GM12878 (cell line): ENCODE measurements around the gene CRYBG3. TPM values are rescaled to one million over a fixed set of nuclear protein-coding genes. Genes with fewer than 3 reads are reported as not detected.
A peak's percentile ranks its signal among the peaks of the same experiment; 100 is the strongest.

Experiments
- ATAC-seq: fragments of 200-7000 bp; cut with Tn5 transposase; 3 replicates; pipeline ENCODE4 v1.9.1; 2020; ENCODE audit warnings: mild to moderate bottlenecking, moderate library complexity
- BruUV-seq: library from RNA; stranded (reverse); fragments of 400-500 nt; replicated peaks from 2 replicates; lab custom pipeline; 2021; lab: Mats Ljungman, UMichigan
- CTCF ChIA-PET: fragments of 300-600 bp; sonication (Branson Sonifier 250); formaldehyde crosslinking; extraction: SDS; loops from one replicate; lab custom pipeline; 2021; ENCODE audit warnings: inconsistent platforms; lab: Yijun Ruan, JAX
- POLR2A ChIA-PET: fragments of 350-600 bp; formaldehyde crosslinking; extraction: SDS; loops from one replicate; lab custom pipeline; 2021; ENCODE audit warnings: inconsistent platforms; lab: Charles Lee
- RAD21 ChIA-PET: fragments of 300-600 bp; sonication (Branson Sonifier 250); formaldehyde crosslinking; loops from one replicate; lab custom pipeline; 2023; ENCODE audit warnings: antibody characterized with exemption; ENCODE audit not compliant: unreplicated experiment; lab: Charles Lee
- SMC1A ChIA-PET: fragments of 300-600 bp; sonication (Branson Sonifier 250); formaldehyde crosslinking; loops from one replicate; lab custom pipeline; 2023; ENCODE audit not compliant: unreplicated experiment, uncharacterized antibody; lab: Charles Lee
- DNase-seq: peaks from one replicate; pipeline ENCODE4 v3.0.0-alpha.2; 2011; ENCODE audit warnings: low read depth, low spot score
- FAIRE-seq: peaks from 3 replicates; lab custom pipeline; 2011; peaks lifted over from hg19 to GRCh38; lab: Jason Lieb, UNC
- H2AFZ ChIP-seq: 2 replicates; pipeline ENCODE4 v1.6.0; 2011; ENCODE audit warnings: low read depth, low read length, control low read depth; ENCODE audit not compliant: control insufficient read depth
- H3K27ac ChIP-seq: 2 replicates; pipeline ENCODE4 v1.5.1; 2011; ENCODE audit warnings: control low read depth; ENCODE audit not compliant: control insufficient read depth, insufficient read depth
- H3K27me3 ChIP-seq, 2 experiments: replicated peaks in 1 of 2; 2 replicates each; pipeline versions ENCODE4 v1.6.0 to v1.6.1; 2011; ENCODE audit warnings: low read length in 1 of 2; ENCODE audit not compliant: control insufficient read depth in 2 of 2, insufficient read depth in 2 of 2
- H3K36me3 ChIP-seq, 2 experiments: 2 replicates each; pipeline ENCODE4 v1.5.1; 2011; ENCODE audit warnings: low read length in 1 of 2; ENCODE audit not compliant: control insufficient read depth in 2 of 2, insufficient read depth in 2 of 2
- H3K4me1 ChIP-seq: 2 replicates; pipeline ENCODE4 v1.6.1; 2011; ENCODE audit warnings: mild to moderate bottlenecking, low read length, moderate library complexity, mixed read lengths; ENCODE audit not compliant: control insufficient read depth, insufficient read depth
- H3K4me2 ChIP-seq: 2 replicates; pipeline ENCODE4 v1.6.0; 2011; ENCODE audit warnings: control low read depth; ENCODE audit not compliant: control insufficient read depth, insufficient read depth
- H3K4me3 ChIP-seq: fragments of 200-600 bp; sonication (generic); 2 replicates; pipeline ENCODE4 v1.5.1; 2016
- H3K79me2 ChIP-seq: 2 replicates; pipeline ENCODE4 v1.6.0; 2011; ENCODE audit warnings: low read length; ENCODE audit not compliant: control insufficient read depth, insufficient read depth
- H3K9ac ChIP-seq: 2 replicates; pipeline ENCODE4 v1.8.0; 2011; ENCODE audit warnings: low read length, control low read depth, mixed read lengths; ENCODE audit not compliant: control insufficient read depth, insufficient read depth
- H3K9me3 ChIP-seq: replicated peaks from 3 replicates; pipeline ENCODE4 v1.5.1; 2011; ENCODE audit warnings: mild to moderate bottlenecking, low read length; ENCODE audit not compliant: control insufficient read depth, insufficient read depth
- H4K20me1 ChIP-seq: 2 replicates; pipeline ENCODE4 v1.6.0; 2011; ENCODE audit not compliant: control insufficient read depth, insufficient read depth
- CHD2 ChIP-seq: IDR thresholded peaks from 2 replicates; pipeline ENCODE4 v1.6.1; 2011; ENCODE audit warnings: low read depth, low read length, improper control_type of control experiment, borderline replicate concordance
- NFXL1 ChIP-seq: fragments of 450-650 bp; IDR thresholded peaks from 2 replicates; pipeline ENCODE4 v1.6.1; 2017; ENCODE audit warnings: antibody characterized with exemption, mild to moderate bottlenecking, borderline replicate concordance
- RUNX3 ChIP-seq: IDR thresholded peaks from 2 replicates; pipeline ENCODE4 v1.6.1; 2012; ENCODE audit warnings: low read length, inconsistent platforms
- SMARCA5 ChIP-seq: fragments of 450-650 bp; IDR thresholded peaks from 2 replicates; pipeline ENCODE4 v1.6.1; 2017; ENCODE audit warnings: mild to moderate bottlenecking
- ZNF24 ChIP-seq: fragments of 450-650 bp; IDR thresholded peaks from 2 replicates; pipeline ENCODE4 v1.6.1; 2017; ENCODE audit warnings: antibody characterized with exemption, mild to moderate bottlenecking
- ZNF274 ChIP-seq: IDR thresholded peaks from one replicate; pipeline ENCODE4 v1.8.0; 2011; ENCODE audit not compliant: insufficient read length, insufficient read depth
- WGBS: methylation state at CpG from one replicate; pipeline ENCODE4 v1.1.6; 2016; ENCODE audit warnings: low lambda C conversion rate; ENCODE audit not compliant: insufficient replicate concordance, insufficient coverage; ENCODE audit errors: missing lambda C conversion rate; 5-methylcytosine and 5-hydroxymethylcytosine counted together
- in situ Hi-C: fragments of 300-500 bp; cut with MboI; formaldehyde crosslinking; loops from 9 replicates; pipeline ENCODE4 v1.14.3; 2018; ENCODE audit warnings: mixed read lengths
- intact Hi-C: fragments of 100-400 bp; cut with micrococcal nuclease; formaldehyde crosslinking; loops from one replicate; pipeline ENCODE4 v1.14.2; 2022; ENCODE audit not compliant: unreplicated experiment
- polyA plus RNA-seq, 11 experiments: library from polyadenylated mRNA; depleted of rRNA in 4 of 11; unstranded in 6 of 11; stranded (reverse) in 5 of 11; fragments of >200 nt; fragmentation: Nextera tagmentation in 4 of 11; fragmentation: Illumina TruSeq in 1 of 11; extraction: Ambion mirVana in 4 of 11; extraction: Trizol in 1 of 11; gene quantifications; 1 replicate in 1 of 11; 2 replicates in 10 of 11; pipeline versions ENCODE4 v1.2.1 to v1.2.3, GENCODE V29; 2011 to 2016; ENCODE audit warnings: inconsistent platforms in 2 of 11, missing spikeins in 2 of 11, low read depth in 1 of 11
- total RNA-seq, 4 experiments: library from RNA; depleted of rRNA in 3 of 4; stranded (reverse); fragments of >200 nt in 3 of 4; fragmentation: Illumina TruSeq in 1 of 4; extraction: Trizol in 1 of 4; gene quantifications; 2 replicates each; pipeline versions ENCODE4 v1.2.1 to v1.2.3, GENCODE V29; 2013 to 2021
- TF ChIP-seq, protein P1 (sequence below): fragments of 450-650 bp; IDR thresholded peaks from 2 replicates; pipeline ENCODE4 v1.6.1; 2017; ENCODE audit warnings: mild to moderate bottlenecking, low read depth, inconsistent platforms; ENCODE audit not compliant: poor library complexity, severe bottlenecking
- TF ChIP-seq, protein P2 (sequence below), 3 experiments: IDR thresholded peaks in 2 of 3; conservative IDR thresholded peaks in 1 of 3; 2 replicates each; pipeline ENCODE4 v1.5.1; 2011; ENCODE audit warnings: low read depth in 3 of 3, low read length in 3 of 3, mild to moderate bottlenecking in 3 of 3, control low read depth in 2 of 3, moderate library complexity in 2 of 3, inconsistent platforms in 1 of 3, mixed read lengths in 1 of 3; ENCODE audit not compliant: control insufficient read depth in 2 of 3, insufficient read depth in 1 of 3; ENCODE audit errors: extremely low read depth in 1 of 3

CRYBG3 gene
- total and polyA plus RNA-seq, 10 of the 15 experiments (the other 5 are each of a cell fraction or from before 2014, with no cell fraction given), result 0.11 to 5.4 (median 1.6) TPM

DNA sequence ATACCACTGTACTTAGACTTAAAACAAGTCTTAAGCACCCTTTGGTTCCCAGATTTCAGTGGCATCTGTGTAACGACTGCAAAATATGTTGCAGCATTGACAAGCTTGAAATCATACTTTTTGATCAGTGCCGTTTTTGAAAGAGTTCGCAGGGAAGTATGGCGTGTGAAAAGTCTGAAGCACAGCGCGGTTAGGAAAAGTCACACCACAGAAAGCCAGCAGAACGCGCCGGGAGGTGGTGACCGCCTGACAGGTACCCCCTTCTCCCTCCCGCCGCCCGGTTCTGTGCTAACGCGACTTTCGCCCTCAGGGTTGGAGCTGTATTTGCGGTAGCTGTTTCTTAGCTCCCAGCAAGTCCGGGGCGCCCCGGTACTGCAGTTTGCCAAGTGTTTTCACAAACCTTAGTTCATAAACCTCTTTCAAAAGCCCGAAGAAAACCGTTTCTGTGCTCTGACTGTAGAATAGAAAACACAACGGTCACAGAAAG, 481 bp upstream of the CRYBG3 start:
- Histone ChIP-seq H3K9ac (peak overlapping the region; percentile 75), H3K27ac (peak overlapping the region; percentile 47), H3K9me3 (no peaks in the 10 kb centered on the region), H3K79me2 (peaks cover 4% of the 10 kb centered on the region), H3K4me2 (peak overlapping the region; percentile 95), H3K27me3 (no peaks in the 10 kb centered on the region), H3K4me3 (peak overlapping the region; percentile 90), H3K4me1 (no peaks in the 10 kb centered on the region), H2AFZ (peak overlapping the region; percentile 97), H4K20me1 (no peaks in the 10 kb centered on the region), H3K36me3 (no peaks in the 10 kb centered on the region)
- RAD21 ChIA-PET, result interaction anchor here (1.0 to 1.1 kb wide), 2 partner anchors 21 to 200 kb away, joined by 3 to 4 read pairs; no protein-coding TSS in a partner anchor
- BruUV-seq, result no TSS peak
- under 1% methylated on average over 18 of the region's 23 CpGs for WGBS
- no peak for TF ChIP-seq ZNF24
- no peak for TF ChIP-seq ZNF274
- TF ChIP-seq, protein P1, sequence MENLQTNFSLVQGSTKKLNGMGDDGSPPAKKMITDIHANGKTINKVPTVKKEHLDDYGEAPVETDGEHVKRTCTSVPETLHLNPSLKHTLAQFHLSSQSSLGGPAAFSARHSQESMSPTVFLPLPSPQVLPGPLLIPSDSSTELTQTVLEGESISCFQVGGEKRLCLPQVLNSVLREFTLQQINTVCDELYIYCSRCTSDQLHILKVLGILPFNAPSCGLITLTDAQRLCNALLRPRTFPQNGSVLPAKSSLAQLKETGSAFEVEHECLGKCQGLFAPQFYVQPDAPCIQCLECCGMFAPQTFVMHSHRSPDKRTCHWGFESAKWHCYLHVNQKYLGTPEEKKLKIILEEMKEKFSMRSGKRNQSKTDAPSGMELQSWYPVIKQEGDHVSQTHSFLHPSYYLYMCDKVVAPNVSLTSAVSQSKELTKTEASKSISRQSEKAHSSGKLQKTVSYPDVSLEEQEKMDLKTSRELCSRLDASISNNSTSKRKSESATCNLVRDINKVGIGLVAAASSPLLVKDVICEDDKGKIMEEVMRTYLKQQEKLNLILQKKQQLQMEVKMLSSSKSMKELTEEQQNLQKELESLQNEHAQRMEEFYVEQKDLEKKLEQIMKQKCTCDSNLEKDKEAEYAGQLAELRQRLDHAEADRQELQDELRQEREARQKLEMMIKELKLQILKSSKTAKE, result no peak
- no peak for TF ChIP-seq NFXL1
- peak; percentile 10; the same call in 1 of the 2 replicates for TF ChIP-seq RUNX3
- no peak for TF ChIP-seq CHD2
- TF ChIP-seq, protein P2, sequence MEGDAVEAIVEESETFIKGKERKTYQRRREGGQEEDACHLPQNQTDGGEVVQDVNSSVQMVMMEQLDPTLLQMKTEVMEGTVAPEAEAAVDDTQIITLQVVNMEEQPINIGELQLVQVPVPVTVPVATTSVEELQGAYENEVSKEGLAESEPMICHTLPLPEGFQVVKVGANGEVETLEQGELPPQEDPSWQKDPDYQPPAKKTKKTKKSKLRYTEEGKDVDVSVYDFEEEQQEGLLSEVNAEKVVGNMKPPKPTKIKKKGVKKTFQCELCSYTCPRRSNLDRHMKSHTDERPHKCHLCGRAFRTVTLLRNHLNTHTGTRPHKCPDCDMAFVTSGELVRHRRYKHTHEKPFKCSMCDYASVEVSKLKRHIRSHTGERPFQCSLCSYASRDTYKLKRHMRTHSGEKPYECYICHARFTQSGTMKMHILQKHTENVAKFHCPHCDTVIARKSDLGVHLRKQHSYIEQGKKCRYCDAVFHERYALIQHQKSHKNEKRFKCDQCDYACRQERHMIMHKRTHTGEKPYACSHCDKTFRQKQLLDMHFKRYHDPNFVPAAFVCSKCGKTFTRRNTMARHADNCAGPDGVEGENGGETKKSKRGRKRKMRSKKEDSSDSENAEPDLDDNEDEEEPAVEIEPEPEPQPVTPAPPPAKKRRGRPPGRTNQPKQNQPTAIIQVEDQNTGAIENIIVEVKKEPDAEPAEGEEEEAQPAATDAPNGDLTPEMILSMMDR (IDR thresholded peaks at IDR 0.05 in 2 of 3, conservative IDR thresholded peaks at IDR 0.05 in 1 of 3; ENCODE audit: control insufficient read depth in 2 of 3, extremely low read depth in 1 of 3, insufficient read depth in 1 of 3, low read depth in 3 of 3, low read length in 3 of 3), result peak in 2 of 3 experiments; percentile 5 to 9; a peak in 1 of 6 replicates
- TF ChIP-seq SMARCA5, result no peak
- in situ Hi-C loops (no loop called here), intact Hi-C loops (no loop called here)
- ATAC-seq (peak; percentile 54), FAIRE-seq (peak; percentile 73), DNase-seq (no peak)
- POLR2A ChIA-PET, result interaction anchor here (0.6 kb wide), 1 partner anchor 8 kb away, joined by 3 read pairs; no protein-coding TSS in a partner anchor
- SMC1A ChIA-PET, result interaction anchor here (1.1 to 1.7 kb wide), 3 partner anchors 9 to 205 kb away, joined by 3 to 4 read pairs (median 3); no protein-coding TSS in a partner anchor
- CTCF ChIA-PET, result interaction anchor here (0.5 to 1.9 kb wide), 3 partner anchors 21 to 202 kb away, joined by 3 to 7 read pairs (median 5); no protein-coding TSS in a partner anchor
